GM23338 (cell line): ENCODE data around the gene RAB12. TPM values are rescaled to one million over a fixed set of nuclear protein-coding genes. Genes with fewer than 3 reads are reported as not detected.

Experiments used
- ATAC-seq: fragments of 200-7000 bp; cut with Tn5 transposase; 3 replicates; pipeline ENCODE4 v1.9.1; 2020
- DNase-seq: peaks from one replicate; pipeline ENCODE4 v3.0.0-alpha.2; 2015; ENCODE audit warnings: low spot score
- H2AFZ ChIP-seq: fragments of 200-600 bp; sonication (generic); 2 replicates; pipeline ENCODE4 v1.8.0; 2016; ENCODE audit warnings: antibody characterized with exemption, mild to moderate bottlenecking, moderate library complexity
- H3F3A ChIP-seq: fragments of 200-600 bp; sonication (generic); replicated peaks from 2 replicates; pipeline ENCODE4 v1.8.0; 2017; ENCODE audit warnings: antibody characterized with exemption, mixed run types, low read depth
- H3K27ac ChIP-seq: fragments of 200-600 bp; sonication (generic); 2 replicates; pipeline ENCODE4 v1.6.1; 2016; ENCODE audit warnings: low read depth
- H3K27me3 ChIP-seq: fragments of 200-600 bp; sonication (generic); 2 replicates; pipeline ENCODE4 v1.8.0; 2016; ENCODE audit warnings: mild to moderate bottlenecking, mixed run types, moderate library complexity; ENCODE audit not compliant: insufficient read depth
- H3K36me3 ChIP-seq: fragments of 200-600 bp; sonication (generic); 2 replicates; pipeline ENCODE4 v1.8.0; 2016; ENCODE audit warnings: mild to moderate bottlenecking; ENCODE audit not compliant: insufficient read depth
- H3K4me1 ChIP-seq: fragments of 200-600 bp; sonication (generic); 2 replicates; pipeline ENCODE4 v1.8.0; 2016; ENCODE audit warnings: mild to moderate bottlenecking, moderate library complexity; ENCODE audit not compliant: insufficient read depth
- H3K4me2 ChIP-seq: fragments of 200-600 bp; sonication (generic); 2 replicates; pipeline ENCODE4 v1.7.1; 2017; ENCODE audit warnings: mixed run types
- H3K4me3 ChIP-seq: fragments of 200-600 bp; sonication (generic); 2 replicates; pipeline ENCODE4 v1.6.1; 2016; ENCODE audit warnings: mixed run types
- H3K79me2 ChIP-seq: fragments of 200-600 bp; sonication (generic); replicated peaks from 2 replicates; pipeline ENCODE4 v1.8.0; 2017; ENCODE audit warnings: mild to moderate bottlenecking; ENCODE audit not compliant: insufficient read depth
- H3K9me2 ChIP-seq: fragments of 200-600 bp; sonication (generic); 2 replicates; pipeline ENCODE4 v1.8.0; 2017; ENCODE audit not compliant: insufficient read depth
- H4K20me1 ChIP-seq: fragments of 200-600 bp; sonication (generic); replicated peaks from 2 replicates; pipeline ENCODE4 v1.8.0; 2017; ENCODE audit warnings: mild to moderate bottlenecking; ENCODE audit not compliant: insufficient read depth
- H3K27ac Mint-ChIP-seq: 2 replicates; pipeline ENCODE4 v1.8.0; 2020; ENCODE audit warnings: inconsistent platforms, mild to moderate bottlenecking, moderate library complexity, mixed read lengths
- H3K27me3 Mint-ChIP-seq: 3 replicates; pipeline ENCODE4 v1.8.0; 2022; ENCODE audit warnings: low read depth, mild to moderate bottlenecking, moderate library complexity, mixed read lengths, inconsistent platforms; ENCODE audit not compliant: insufficient read depth, poor library complexity
- H3K36me3 Mint-ChIP-seq: 3 replicates; pipeline ENCODE4 v1.8.0; 2021; ENCODE audit warnings: low read depth, mild to moderate bottlenecking, inconsistent platforms, moderate library complexity, mixed read lengths
- H3K4me1 Mint-ChIP-seq: 3 replicates; pipeline ENCODE4 v1.8.0; 2020; ENCODE audit warnings: mild to moderate bottlenecking, inconsistent platforms, mixed read lengths
- H3K4me3 Mint-ChIP-seq: 3 replicates; pipeline ENCODE4 v1.8.0; 2021; ENCODE audit warnings: moderate library complexity, mild to moderate bottlenecking, inconsistent platforms, mixed read lengths
- H3K9me3 Mint-ChIP-seq: 3 replicates; pipeline ENCODE4 v1.8.0; 2020; ENCODE audit warnings: moderate library complexity, mild to moderate bottlenecking, inconsistent platforms, mixed read lengths
- CREB1 ChIP-seq: fragments of 250-450 bp; sonication (Bioruptor Pico); IDR thresholded peaks from 2 replicates; pipeline ENCODE4 v1.5.0; 2020; ENCODE audit warnings: low read depth, mild to moderate bottlenecking, moderate library complexity
- CTCF ChIP-seq, 2 experiments: fragments of 200-600 bp in 1 of 2; sonication (generic) in 1 of 2; conservative IDR thresholded peaks; 2 replicates each; pipeline versions ENCODE4 v1.5.1 to v1.6.1; 2016 to 2017; ENCODE audit warnings: antibody characterized with exemption in 2 of 2, low read depth in 2 of 2, mild to moderate bottlenecking in 2 of 2, moderate library complexity in 1 of 2
- ETS1 ChIP-seq: IDR thresholded peaks from 2 replicates; pipeline ENCODE4 v1.6.1; 2016; ENCODE audit warnings: antibody characterized with exemption
- EZH2 ChIP-seq: fragments of 200-600 bp; sonication (generic); IDR thresholded peaks from one replicate; pipeline ENCODE4 v1.8.0; 2017; ENCODE audit warnings: antibody characterized with exemption, mild to moderate bottlenecking, low read depth; ENCODE audit not compliant: unreplicated experiment
- EZH2phosphoT487 ChIP-seq: fragments of 200-600 bp; sonication (generic); IDR thresholded peaks from one replicate; pipeline ENCODE4 v1.8.1; 2018; ENCODE audit warnings: antibody characterized with exemption; ENCODE audit not compliant: unreplicated experiment
- NANOG ChIP-seq: IDR thresholded peaks from 2 replicates; pipeline ENCODE4 v1.6.1; 2016; ENCODE audit warnings: antibody characterized with exemption, borderline replicate concordance
- REST ChIP-seq: IDR thresholded peaks from one replicate; pipeline ENCODE4 v1.6.1; 2018; ENCODE audit warnings: antibody characterized with exemption; ENCODE audit not compliant: unreplicated experiment
- STAT1 ChIP-seq: IDR thresholded peaks from one replicate; pipeline ENCODE4 v1.6.1; 2016; ENCODE audit warnings: antibody characterized with exemption; ENCODE audit not compliant: unreplicated experiment
- polyA plus RNA-seq: library from polyadenylated mRNA; unstranded; fragments of >200 nt; fragmentation: Nextera tagmentation; extraction: Ambion mirVana; gene quantifications from 2 replicates; pipeline ENCODE4 v1.2.1, GENCODE V29; 2016
- total RNA-seq: library from RNA; depleted of rRNA; stranded (reverse); fragments of >200 nt; shearing (Covaris generic); gene quantifications from 2 replicates; pipeline ENCODE4 v1.2.3, GENCODE V29; 2014

RAB12 gene
- total and polyA plus RNA-seq, 2 experiments from 2014 or later = 16.7 to 80.4 TPM

GRCh38 chr18:8662560-8663255 is 53.5 kb downstream of the RAB12 start:
- peaks cover 10% of the 10 kb centered on the region for H3K27me3 Mint-ChIP-seq
- H3K4me2 ChIP-seq = peak overlapping the region; percentile 69

GRCh38 chr18:8667846-8668245 is 58.6 kb downstream of the RAB12 start:
- Histone ChIP-seq H3K4me1 (peaks cover 9% of the 10 kb centered on the region; the same call in 1 of the 2 replicates), H3K9me2 (no peaks in the 10 kb centered on the region), H3K4me3 (no peak overlapping the region), H3K27me3 (no peaks in the 10 kb centered on the region), H3K36me3 (no peaks in the 10 kb centered on the region), H4K20me1 (no peaks in the 10 kb centered on the region), H3K27ac (no peak overlapping the region), H2AFZ (no peak overlapping the region), H3F3A (no peaks in the 10 kb centered on the region), H3K79me2 (no peaks in the 10 kb centered on the region), H3K4me2 (no peak overlapping the region)
- peaks cover 17% of the 10 kb centered on the region for H3K4me1 Mint-ChIP-seq
- no peak overlapping the region for H3K4me3 Mint-ChIP-seq
- no peaks in the 10 kb centered on the region for H3K9me3 Mint-ChIP-seq
- no peaks in the 10 kb centered on the region for H3K36me3 Mint-ChIP-seq
- H3K27me3 Mint-ChIP-seq = peaks cover 1% of the 10 kb centered on the region
- ATAC-seq (no peak), DNase-seq (no peak)
- no peak overlapping the region for H3K27ac Mint-ChIP-seq
- TF ChIP-seq REST = no peak
- TF ChIP-seq EZH2phosphoT487 = no peak
- no peak for TF ChIP-seq CTCF (conservative IDR thresholded peaks at IDR 0.05; ENCODE audit: low read depth in 2 of 2)
- no peak for TF ChIP-seq CREB1 (CRISPR knock-in tag)

More at GRCh38 chr18:8662560-8663255, 53.5 kb downstream of the RAB12 start:
- H3K27ac ChIP-seq = no peak overlapping the region
- Mint-ChIP-seq H3K36me3 (no peaks in the 10 kb centered on the region), H3K4me1 (peaks cover 33% of the 10 kb centered on the region), H3K4me3 (no peak overlapping the region), H3K9me3 (no peaks in the 10 kb centered on the region), H3K27ac (no peak overlapping the region)
- H3F3A ChIP-seq = no peaks in the 10 kb centered on the region
- no peak for TF ChIP-seq ETS1
- TF ChIP-seq CTCF (conservative IDR thresholded peaks at IDR 0.05; ENCODE audit: low read depth in 2 of 2) = 0 out of 4 replicates have a peak, but pooled peaks of 1 of the 2 experiments have one; percentile 1
- no peak for TF ChIP-seq EZH2
- no peak for TF ChIP-seq NANOG
- TF ChIP-seq STAT1 = no peak
- ATAC-seq = peak; percentile 5
- H3K9me2 ChIP-seq = no peaks in the 10 kb centered on the region
- peak overlapping the region; percentile 38; the same call in 1 of the 2 replicates for H3K4me3 ChIP-seq
- H2AFZ ChIP-seq = no peak overlapping the region
- no peak for DNase-seq
- no peaks in the 10 kb centered on the region for H3K79me2 ChIP-seq
- no peaks in the 10 kb centered on the region for H3K36me3 ChIP-seq
- H3K27me3 ChIP-seq = no peaks in the 10 kb centered on the region
- H3K4me1 ChIP-seq = peaks cover 27% of the 10 kb centered on the region
- no peaks in the 10 kb centered on the region for H4K20me1 ChIP-seq
